ENCODE results near the gene GPR15. TPM values are rescaled to one million over a fixed set of nuclear protein-coding genes. Genes with fewer than 3 reads are reported as not detected.
A peak's percentile ranks its signal among the peaks of the same experiment; 100 is the strongest.

Gene GPR15
- total RNA-seq, 2 donors from 2014 or later, result 1.4 to 13.2 TPM

DNA sequence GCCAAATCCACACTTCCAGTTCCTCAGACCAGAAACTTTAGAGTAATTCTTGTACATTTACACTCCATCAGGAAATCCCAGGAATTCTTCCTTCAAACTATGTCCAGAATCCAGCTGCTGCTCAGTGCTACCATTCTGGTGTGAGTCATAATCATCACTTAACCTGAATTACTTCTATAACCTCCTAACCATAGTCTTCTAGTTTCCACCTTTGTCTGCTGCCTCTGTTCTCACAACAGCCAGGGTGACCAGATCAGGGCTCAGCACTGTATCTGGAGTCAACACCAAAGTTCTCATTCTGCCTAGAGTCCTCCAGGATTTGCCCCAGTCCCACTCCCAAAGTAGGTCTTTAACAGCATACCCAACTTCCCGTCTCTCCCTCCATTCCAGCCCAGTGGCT lies 12.4 kb upstream of the GPR15 start:
- Mint-ChIP-seq H3K9me3 (no peaks in the 10 kb centered on the region), H3K36me3 (peaks cover 63% of the 10 kb centered on the region), H3K27me3 (no peaks in the 10 kb centered on the region), H3K4me3 (peak overlapping the region; percentile 92), H3K27ac (peak overlapping the region; percentile 80 to 81), H3K4me1 (ENCODE audit: low read depth in 2 of 2) (peaks cover 54 to 73% of the 10 kb centered on the region in 2 donors)
- ATAC-seq (no peak), DNase-seq (ENCODE audit: low spot score) (no peak)

DNA sequence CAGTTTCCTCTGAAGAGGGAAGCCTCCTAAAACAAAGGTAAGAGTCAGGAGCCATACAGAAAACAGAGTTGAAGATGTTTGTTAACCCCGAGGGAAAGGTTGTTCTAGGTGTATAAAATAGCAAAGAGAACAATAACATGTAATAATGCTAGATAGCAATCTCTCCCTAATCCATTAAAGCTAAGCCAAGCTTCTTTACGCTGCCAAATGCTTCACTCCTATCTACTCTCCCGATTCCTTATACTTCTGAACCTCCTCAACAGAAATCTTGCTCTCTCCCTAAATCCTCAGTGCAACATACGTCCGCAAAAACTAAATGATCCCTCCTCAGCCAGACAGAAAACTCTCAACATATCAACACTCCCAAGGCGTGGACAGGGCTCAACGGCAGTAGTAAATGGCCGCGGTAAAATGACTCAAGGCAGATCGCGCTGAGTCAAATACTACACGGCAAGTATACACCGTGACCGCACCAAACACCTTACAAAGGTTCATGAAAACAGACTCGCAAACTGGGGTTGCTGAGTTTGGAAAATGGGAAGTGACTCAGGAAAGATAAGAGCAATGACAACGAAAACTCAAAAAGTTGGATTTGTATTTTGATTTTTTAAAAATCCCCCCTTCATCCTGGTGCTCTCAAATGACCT lies 9.8 kb upstream of the GPR15 start:
- peak; percentile 60 to 75 for ATAC-seq
- peaks cover 45% of the 10 kb centered on the region for H3K36me3 Mint-ChIP-seq
- H3K4me3 Mint-ChIP-seq, result peak overlapping the region; percentile 92
- peak overlapping the region; percentile 80 to 81 for H3K27ac Mint-ChIP-seq
- H3K4me1 Mint-ChIP-seq (ENCODE audit: low read depth in 2 of 2), result peaks cover 54 to 72% of the 10 kb centered on the region in 2 donors
- no peaks in the 10 kb centered on the region for H3K27me3 Mint-ChIP-seq
- DNase-seq (ENCODE audit: low spot score), result no peak
- no peaks in the 10 kb centered on the region for H3K9me3 Mint-ChIP-seq

DNA sequence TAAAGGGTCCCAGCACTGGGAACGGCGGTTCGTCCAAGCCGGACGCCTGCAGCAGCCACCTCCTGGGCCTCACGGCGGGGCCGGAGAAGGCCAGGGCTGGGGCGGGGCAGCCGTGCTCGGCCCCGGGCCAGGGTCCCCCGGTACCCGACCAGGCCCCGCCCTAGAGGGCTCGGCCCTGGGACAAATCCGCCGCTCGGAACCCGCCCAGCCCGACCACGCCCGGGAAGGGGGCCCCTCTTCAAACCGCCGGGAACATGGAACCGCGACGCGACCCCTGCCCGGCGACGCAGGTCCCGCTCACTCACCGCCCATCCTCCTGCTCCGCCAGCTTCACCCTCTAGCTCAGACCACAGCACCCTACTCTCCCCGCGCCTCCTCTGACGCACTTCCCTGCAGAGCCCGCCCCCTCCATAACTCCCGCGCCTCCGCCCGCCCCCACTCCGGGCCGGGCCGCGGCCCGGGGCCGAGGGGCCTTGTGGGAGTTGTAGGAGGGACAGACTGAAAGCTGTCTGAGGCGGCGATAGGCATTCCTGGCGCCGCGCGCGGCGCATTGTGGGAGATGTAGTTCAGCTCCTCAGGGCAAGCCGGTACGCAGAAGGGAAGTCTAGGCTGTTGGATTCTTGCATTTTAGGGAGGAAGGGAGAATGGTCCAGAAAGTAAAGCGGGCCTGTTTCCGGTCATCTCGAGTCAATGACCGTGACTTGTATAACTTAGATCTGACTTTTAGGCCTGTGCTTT lies 9.1 kb upstream of the GPR15 start, which contains the start of gene CLDND1:
CLDND1 (minus strand) TSS at position 359 of the 738 bp plus-strand sequence. CDS start 1,478 bp downstream, outside the sequence.
- Mint-ChIP-seq H3K4me1 (ENCODE audit: low read depth in 2 of 2) (peaks cover 54 to 69% of the 10 kb centered on the region in 2 donors), H3K36me3 (peaks cover 44% of the 10 kb centered on the region), H3K27me3 (no peaks in the 10 kb centered on the region), H3K4me3 (peak within 1 kb of the TSS; percentile 92), H3K27ac (peak within 1 kb of the TSS; percentile 80 to 81), H3K9me3 (no peaks in the 10 kb centered on the region)
- DNase-seq (ENCODE audit: low spot score) (peak; percentile 96), ATAC-seq (peak; percentile 98 to 99)

DNA sequence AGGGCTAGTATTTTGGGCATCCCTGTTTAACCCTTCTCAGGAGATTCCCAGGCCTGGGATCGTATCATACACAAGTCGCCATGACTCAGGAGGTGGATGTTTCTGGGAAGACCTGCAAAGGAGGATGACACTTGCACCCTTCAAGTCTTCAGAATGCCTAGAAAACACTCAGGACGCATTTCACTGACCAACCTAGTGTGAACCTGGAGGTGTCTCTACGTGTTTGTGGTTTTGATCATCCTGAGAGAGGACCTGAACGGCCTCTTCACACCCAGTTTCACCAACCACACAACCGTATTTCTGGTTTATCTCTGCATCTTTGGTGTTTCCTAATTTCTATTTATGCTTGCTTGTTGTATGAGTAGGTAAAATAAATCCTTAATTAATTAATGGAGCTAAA lies 6.3 kb upstream of the GPR15 start:
- no peak for ATAC-seq
- Mint-ChIP-seq H3K36me3 (peaks cover 19% of the 10 kb centered on the region), H3K27me3 (no peaks in the 10 kb centered on the region), H3K9me3 (no peaks in the 10 kb centered on the region), H3K4me1 (ENCODE audit: low read depth in 2 of 2) (peaks cover 33 to 44% of the 10 kb centered on the region in 2 donors), H3K4me3 (peak overlapping the region; percentile 76), H3K27ac (peak overlapping the region; percentile 80 to 81)
- DNase-seq (ENCODE audit: low spot score), result no peak

DNA sequence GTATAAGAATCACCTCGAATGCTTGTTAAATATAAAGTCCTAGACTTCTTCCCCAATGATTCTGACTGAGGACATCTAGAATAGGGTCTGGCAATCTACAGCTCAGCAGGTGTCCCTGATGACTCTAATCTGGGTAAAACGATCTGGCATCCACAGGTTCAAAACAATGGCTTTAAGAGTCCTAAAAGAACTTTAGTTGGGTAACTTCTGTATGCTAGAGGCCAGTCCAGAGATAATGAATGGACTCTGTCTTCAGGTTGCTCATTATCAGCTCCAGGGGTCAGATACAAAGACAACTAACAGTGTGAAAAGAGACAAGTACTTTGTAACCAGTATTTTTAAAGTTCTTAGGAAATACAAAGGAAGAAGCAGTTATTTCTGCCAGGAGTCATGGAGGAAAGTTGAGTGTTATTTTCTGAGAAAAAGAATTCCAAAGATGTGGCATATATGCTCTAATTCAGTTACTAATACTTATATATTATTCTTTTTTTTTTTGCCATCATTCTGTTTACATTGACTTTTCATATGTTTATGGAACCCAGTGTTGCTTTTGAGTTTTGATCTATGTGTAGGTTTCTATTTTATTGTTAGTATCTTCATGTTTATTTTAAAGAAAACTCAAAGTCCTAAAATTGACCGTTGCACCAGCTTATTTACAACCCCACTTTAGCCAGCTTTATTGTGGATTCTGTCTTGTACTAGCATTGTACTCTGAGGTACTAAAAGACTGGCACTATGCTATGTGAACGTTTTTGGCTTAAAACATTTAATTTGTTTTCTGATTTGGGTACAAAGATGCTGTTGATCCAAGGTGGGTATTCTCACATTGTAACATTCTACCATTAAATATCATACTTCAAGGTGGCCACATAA lies 3.1 kb upstream of the GPR15 start:
- Mint-ChIP-seq H3K9me3 (no peaks in the 10 kb centered on the region), H3K4me1 (ENCODE audit: low read depth in 2 of 2) (peaks cover 15 to 44% of the 10 kb centered on the region in 2 donors), H3K27me3 (no peaks in the 10 kb centered on the region), H3K4me3 (peak overlapping the region; percentile 35), H3K36me3 (peaks cover 6% of the 10 kb centered on the region), H3K27ac (peak overlapping the region in 1 of 2 donors; percentile 32)
- DNase-seq (ENCODE audit: low spot score) (no peak), ATAC-seq (no peak)

DNA sequence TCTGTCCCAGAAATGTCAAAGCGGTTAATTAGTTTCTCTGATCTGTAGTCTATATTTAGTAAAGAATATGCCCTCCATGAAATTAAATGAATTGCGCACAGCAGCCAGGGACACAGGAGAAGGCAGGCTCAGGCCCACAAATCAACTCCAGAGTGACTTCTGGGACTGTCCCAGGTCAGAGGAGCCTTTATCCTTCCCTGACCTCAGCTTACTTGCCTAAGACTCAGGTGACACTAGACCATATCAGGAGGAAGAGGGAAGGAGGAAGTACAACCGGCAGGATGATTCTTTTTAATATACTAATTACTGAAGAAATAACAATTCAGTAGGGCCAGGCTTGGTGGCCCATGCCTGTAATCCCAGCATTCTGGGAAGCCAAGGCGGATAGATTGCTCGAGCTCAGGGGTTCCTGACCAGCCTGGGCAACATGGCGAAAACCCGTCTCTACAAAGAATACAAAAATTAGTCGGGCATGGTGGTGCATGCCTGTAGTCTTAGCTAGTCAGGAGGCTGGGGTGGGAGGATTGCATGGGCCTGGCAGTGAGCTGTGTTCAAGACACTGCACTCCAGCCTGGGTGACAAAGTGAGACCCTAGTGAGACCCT lies 1.8 kb upstream of the GPR15 start:
- Mint-ChIP-seq H3K4me3 (peak overlapping the region; percentile 55), H3K27ac (peak overlapping the region; percentile 15 to 44), H3K9me3 (no peaks in the 10 kb centered on the region), H3K4me1 (ENCODE audit: low read depth in 2 of 2) (peaks cover 8 to 36% of the 10 kb centered on the region in 2 donors), H3K36me3 (peaks cover 6% of the 10 kb centered on the region), H3K27me3 (no peaks in the 10 kb centered on the region)
- no peak for ATAC-seq
- no peak for DNase-seq (ENCODE audit: low spot score)

DNA sequence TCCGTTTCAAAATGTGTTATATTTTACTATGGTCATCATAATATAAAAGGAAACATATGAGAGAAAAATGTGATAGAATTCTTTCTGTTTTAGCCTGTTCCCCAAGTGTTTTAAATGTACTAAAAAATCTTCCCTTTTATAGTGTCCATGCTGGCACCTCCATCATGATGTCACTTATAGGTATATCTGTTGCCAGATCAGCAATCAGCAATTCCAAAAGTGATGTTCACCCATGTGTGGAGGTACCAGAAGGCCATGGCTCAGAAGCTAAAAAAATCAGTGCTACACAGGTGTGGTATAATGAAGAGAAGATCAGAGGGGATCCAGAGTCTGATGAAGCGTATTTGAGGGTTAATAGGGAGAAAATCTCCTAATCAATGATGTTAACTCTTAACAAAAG lies 1.1 kb upstream of the GPR15 start:
- peak overlapping the region; percentile 55 for H3K4me3 Mint-ChIP-seq
- ATAC-seq (no peak), DNase-seq (ENCODE audit: low spot score) (no peak)
- no peaks in the 10 kb centered on the region for H3K27me3 Mint-ChIP-seq
- no peaks in the 10 kb centered on the region for H3K9me3 Mint-ChIP-seq
- H3K4me1 Mint-ChIP-seq (ENCODE audit: low read depth in 2 of 2), result peaks cover 5 to 28% of the 10 kb centered on the region in 2 donors
- H3K36me3 Mint-ChIP-seq, result peaks cover 6% of the 10 kb centered on the region
- H3K27ac Mint-ChIP-seq, result peak overlapping the region in 1 of 2 donors; percentile 44

DNA sequence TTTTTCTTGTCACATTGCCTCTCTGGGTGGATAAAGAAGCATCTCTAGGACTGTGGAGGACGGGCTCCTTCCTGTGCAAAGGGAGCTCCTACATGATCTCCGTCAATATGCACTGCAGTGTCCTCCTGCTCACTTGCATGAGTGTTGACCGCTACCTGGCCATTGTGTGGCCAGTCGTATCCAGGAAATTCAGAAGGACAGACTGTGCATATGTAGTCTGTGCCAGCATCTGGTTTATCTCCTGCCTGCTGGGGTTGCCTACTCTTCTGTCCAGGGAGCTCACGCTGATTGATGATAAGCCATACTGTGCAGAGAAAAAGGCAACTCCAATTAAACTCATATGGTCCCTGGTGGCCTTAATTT lies 478 bp downstream of the GPR15 start:
- peak overlapping the region in 1 of 2 donors; percentile 67 for H3K27ac Mint-ChIP-seq
- no peaks in the 10 kb centered on the region for H3K27me3 Mint-ChIP-seq
- H3K36me3 Mint-ChIP-seq, result peaks cover 6% of the 10 kb centered on the region
- ATAC-seq, result peak in 1 of 2 donors; percentile 50
- peak overlapping the region; percentile 55 for H3K4me3 Mint-ChIP-seq
- no peak for DNase-seq (ENCODE audit: low spot score)
- no peaks in the 10 kb centered on the region for H3K9me3 Mint-ChIP-seq
- peaks cover 2 to 36% of the 10 kb centered on the region in 2 donors for H3K4me1 Mint-ChIP-seq (ENCODE audit: low read depth in 2 of 2)

DNA sequence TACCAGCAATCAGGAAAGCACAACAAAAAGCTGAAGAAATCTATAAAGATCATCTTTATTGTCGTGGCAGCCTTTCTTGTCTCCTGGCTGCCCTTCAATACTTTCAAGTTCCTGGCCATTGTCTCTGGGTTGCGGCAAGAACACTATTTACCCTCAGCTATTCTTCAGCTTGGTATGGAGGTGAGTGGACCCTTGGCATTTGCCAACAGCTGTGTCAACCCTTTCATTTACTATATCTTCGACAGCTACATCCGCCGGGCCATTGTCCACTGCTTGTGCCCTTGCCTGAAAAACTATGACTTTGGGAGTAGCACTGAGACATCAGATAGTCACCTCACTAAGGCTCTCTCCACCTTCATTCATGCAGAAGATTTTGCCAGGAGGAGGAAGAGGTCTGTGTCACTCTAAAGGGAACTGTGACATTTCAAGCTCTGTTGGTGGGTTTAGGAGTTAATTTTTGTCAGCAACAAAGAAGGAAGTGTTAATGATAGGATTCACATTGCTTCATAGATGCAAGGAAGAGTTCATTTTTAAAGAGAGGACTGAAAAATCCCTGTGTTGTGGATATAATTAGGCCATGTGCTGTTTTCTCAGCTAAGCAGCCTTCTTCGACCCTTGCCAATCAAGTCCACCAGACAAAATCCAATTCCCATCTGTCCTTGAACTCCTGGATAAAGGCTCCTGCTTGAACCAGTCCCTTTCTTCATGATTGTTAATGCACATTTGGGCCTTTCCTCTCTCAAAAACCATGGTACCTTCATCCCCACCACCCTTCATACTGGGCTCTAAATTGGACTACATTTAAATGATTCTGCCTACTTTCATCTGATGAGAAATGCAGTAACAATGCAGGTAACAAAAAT lies 1.2 kb downstream of the GPR15 start:
- no peaks in the 10 kb centered on the region for H3K27me3 Mint-ChIP-seq
- H3K36me3 Mint-ChIP-seq, result peaks cover 6% of the 10 kb centered on the region
- peak overlapping the region; percentile 35 to 67 for H3K27ac Mint-ChIP-seq
- peak overlapping the region; percentile 55 for H3K4me3 Mint-ChIP-seq
- no peaks in the 10 kb centered on the region for H3K9me3 Mint-ChIP-seq
- H3K4me1 Mint-ChIP-seq (ENCODE audit: low read depth in 2 of 2), result peaks cover 2 to 37% of the 10 kb centered on the region in 2 donors
- DNase-seq (ENCODE audit: low spot score), result no peak
- ATAC-seq, result no peak

DNA sequence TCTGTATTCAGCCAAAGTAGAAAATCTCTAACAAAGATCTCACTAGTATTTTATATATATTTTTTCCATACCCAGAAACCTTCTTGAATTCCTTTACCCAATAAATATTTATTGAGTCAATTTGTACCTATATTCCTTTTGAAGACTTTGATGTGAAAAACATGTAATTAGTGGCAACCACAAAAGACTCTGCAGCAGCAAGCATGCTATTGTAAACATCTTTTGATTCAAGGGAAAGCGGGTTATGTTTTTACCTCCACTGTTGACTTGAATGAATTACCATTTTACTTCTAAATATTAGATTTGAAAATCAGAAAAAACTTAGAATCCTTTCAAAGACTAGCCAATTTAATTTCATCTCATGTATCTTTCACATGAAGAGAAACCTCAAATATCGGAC lies 2.4 kb downstream of the GPR15 start:
- Mint-ChIP-seq H3K9me3 (no peaks in the 10 kb centered on the region), H3K4me3 (peak overlapping the region; percentile 55), H3K27me3 (no peaks in the 10 kb centered on the region), H3K36me3 (peaks cover 6% of the 10 kb centered on the region), H3K27ac (peak overlapping the region in 1 of 2 donors; percentile 67), H3K4me1 (ENCODE audit: low read depth in 2 of 2) (peaks cover 7 to 48% of the 10 kb centered on the region in 2 donors)
- DNase-seq (ENCODE audit: low spot score) (no peak), ATAC-seq (no peak)

DNA sequence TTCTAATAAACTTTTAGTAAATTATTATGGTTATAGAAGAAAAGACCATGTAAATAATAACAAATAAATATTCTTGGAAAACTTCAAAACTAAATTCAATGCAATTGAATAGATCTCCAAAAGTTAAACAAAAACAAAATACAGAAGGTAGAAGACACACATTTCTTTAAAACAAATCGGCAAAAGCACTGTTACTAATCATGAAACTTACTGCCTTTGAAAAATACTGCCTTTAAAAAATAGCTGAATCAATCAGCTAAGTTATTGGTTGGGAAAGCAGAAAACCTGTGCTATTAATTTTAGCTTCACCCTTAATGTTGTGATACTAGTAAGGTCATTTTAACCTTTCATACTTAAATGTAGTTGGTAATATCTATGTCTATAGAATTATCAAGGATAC lies 3.0 kb downstream of the GPR15 start:
- H3K27me3 Mint-ChIP-seq, result no peaks in the 10 kb centered on the region
- ATAC-seq (no peak), DNase-seq (ENCODE audit: low spot score) (no peak)
- peaks cover 6% of the 10 kb centered on the region for H3K36me3 Mint-ChIP-seq
- no peak overlapping the region for H3K27ac Mint-ChIP-seq
- H3K4me1 Mint-ChIP-seq (ENCODE audit: low read depth in 2 of 2), result peaks cover 8 to 50% of the 10 kb centered on the region in 2 donors
- no peak overlapping the region for H3K4me3 Mint-ChIP-seq
- H3K9me3 Mint-ChIP-seq, result no peaks in the 10 kb centered on the region

DNA sequence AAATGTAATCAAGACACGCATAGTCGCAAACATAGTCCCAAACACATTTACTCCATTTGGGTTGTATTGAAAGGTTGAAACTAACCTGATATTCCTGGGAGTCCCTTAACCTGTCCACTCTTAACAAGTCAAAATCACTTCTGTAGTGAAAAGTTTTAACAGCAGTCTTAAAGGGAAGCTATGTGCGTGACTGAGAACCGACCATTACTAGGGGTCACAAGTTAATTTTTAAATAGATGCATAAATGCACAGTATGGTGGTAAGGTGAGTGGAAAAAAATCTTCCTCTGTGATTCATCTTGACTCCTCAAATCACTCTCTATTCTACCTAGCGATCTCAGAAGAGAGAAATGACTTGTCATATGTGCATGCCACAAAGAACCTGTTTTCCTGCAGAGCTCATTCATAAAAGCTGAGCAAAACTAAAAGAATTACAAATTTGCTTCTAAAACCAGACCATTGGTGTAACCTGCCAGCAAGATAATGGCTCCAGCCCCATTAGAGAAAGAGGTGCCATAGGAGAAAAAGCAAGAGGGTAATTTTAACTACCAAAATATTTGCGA lies 4.8 kb downstream of the GPR15 start:
- Mint-ChIP-seq H3K36me3 (no peaks in the 10 kb centered on the region), H3K4me3 (peak overlapping the region; percentile 62), H3K27ac (peak overlapping the region; percentile 17 to 78), H3K9me3 (no peaks in the 10 kb centered on the region), H3K27me3 (no peaks in the 10 kb centered on the region), H3K4me1 (ENCODE audit: low read depth in 2 of 2) (peaks cover 10 to 52% of the 10 kb centered on the region in 2 donors)
- ATAC-seq (peak; percentile 70 to 87), DNase-seq (ENCODE audit: low spot score) (no peak)

Measured in natural killer cell treated with Interleukin-12 subunit alpha and Interleukin-12 subunit beta and Interleukin-15 and Interleukin-18, amount 100 ng/mL, for 72 hours (primary cell).